GM20000 (cell line): ENCODE measurements around the gene PCDH17.

Source experiments
- DNase-seq: peaks from one replicate; pipeline ENCODE4 v3.0.0; 2012; ENCODE audit warnings: low spot score
- TF ChIP-seq, protein P1 (sequence below): IDR thresholded peaks from 2 replicates; pipeline ENCODE4 v1.5.1; 2012; ENCODE audit warnings: mild to moderate bottlenecking, control low read depth; ENCODE audit errors: extremely low read depth, missing control alignments

Gene PCDH17

DNA sequence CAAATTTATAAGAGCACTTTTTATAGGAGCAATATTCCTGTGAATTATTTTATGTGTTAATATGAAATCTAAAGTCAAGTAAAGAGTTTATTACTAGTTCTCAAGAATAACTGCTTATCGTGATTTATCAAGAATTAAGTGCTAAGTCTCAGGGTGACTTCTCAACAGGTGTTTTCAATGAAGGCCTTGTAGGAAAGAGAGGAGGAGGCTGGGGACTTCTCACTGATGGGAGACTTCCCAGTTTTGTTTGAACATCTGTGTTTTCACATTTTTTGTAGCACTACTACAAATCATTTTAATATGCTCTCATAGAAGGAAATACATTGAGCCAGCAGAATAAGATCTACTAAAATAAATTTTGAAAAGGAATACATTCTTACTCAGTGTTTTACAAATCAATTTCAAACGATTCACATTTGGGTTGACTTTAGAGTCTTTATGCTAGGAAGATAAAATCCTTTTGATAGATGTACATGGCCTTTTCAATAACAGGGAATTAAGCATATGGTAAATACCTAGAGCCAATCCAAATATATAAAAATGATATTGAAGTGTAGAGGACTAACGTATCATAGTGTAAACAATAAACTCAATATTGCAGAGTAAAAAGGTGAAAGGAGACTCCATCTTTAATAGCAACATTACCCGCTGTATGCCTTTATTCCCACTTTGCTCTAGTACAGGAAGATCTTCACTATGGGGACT, 6.8 kb downstream of the PCDH17 start:
- TF ChIP-seq, protein P1, sequence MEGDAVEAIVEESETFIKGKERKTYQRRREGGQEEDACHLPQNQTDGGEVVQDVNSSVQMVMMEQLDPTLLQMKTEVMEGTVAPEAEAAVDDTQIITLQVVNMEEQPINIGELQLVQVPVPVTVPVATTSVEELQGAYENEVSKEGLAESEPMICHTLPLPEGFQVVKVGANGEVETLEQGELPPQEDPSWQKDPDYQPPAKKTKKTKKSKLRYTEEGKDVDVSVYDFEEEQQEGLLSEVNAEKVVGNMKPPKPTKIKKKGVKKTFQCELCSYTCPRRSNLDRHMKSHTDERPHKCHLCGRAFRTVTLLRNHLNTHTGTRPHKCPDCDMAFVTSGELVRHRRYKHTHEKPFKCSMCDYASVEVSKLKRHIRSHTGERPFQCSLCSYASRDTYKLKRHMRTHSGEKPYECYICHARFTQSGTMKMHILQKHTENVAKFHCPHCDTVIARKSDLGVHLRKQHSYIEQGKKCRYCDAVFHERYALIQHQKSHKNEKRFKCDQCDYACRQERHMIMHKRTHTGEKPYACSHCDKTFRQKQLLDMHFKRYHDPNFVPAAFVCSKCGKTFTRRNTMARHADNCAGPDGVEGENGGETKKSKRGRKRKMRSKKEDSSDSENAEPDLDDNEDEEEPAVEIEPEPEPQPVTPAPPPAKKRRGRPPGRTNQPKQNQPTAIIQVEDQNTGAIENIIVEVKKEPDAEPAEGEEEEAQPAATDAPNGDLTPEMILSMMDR = no peak
- no peak for DNase-seq

DNA sequence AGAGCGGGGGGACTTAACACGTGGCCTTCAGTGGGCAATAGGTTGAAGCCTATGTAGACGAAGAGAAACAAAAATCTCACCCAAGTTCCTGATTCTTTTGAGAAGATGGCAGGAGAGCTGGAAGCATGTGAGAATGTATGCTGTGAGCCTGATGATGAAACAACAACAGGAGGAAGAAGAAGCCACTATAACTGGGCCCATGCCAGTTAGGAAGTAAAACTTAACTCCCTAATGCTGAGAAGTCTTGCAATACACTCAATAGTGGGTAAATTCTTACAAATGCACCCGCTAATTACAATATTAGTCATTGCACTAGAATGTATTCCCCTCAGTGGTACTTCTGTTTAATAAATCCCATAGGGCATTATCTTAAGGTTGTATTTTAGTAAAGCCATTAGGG, 9.1 kb downstream of the PCDH17 start:
- DNase-seq = no peak
- TF ChIP-seq, protein P1 = no peak

- DNase-seq = no peak
- TF ChIP-seq, protein P1 = no peak
Observed at GRCh38 chr13:57641051-57641450, 9.5 kb downstream of the PCDH17 start.

DNA sequence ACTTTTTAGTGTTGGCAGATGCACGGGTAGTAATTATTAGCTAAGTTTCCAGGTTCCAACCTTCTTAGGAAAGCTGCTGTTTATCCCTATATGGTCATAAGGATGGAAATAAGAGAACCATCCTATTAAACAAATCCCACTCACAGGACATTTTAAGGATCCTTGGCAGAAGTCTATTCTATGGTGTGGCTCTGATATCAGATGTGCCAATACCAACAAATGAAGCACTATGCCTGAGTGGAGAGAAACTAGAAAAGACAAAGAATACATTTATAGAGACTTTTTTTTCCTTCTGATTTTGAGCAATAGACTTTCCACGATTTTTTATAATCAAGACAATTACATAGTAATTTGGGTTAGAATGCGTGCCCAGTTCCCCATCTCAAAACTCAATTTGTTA, 12.6 kb downstream of the PCDH17 start:
- TF ChIP-seq, protein P1 = no peak
- no peak for DNase-seq

GRCh38 chr13:57653229-57653989, 21.9 kb downstream of the PCDH17 start:
- DNase-seq = no peak
- TF ChIP-seq, protein P1 = no peak

DNA sequence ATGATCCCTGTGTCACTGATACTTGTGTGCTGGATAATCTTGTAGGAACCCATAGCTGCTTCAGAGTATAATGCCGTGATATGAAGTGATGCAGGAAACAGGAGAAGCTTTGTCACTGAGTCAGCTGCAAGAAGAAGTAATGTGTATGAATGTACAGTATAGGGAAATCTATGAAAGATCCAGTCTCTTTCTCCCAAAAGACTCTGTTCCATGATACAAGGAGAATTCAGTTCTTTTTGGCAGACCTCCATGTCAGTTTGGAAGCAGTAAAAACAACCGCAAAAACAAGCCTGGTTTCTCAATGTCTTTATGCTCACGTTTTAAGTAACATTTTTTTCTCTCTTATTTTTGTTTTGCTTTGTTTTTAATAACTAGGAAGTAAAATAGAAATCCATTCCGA, 33.9 kb downstream of the PCDH17 start:
- TF ChIP-seq, protein P1 = no peak

More for the DNA sequence above, 33.9 kb downstream of the PCDH17 start:
- no peak for DNase-seq
